ENCODE measurements around the gene MTRR.

The MTRR gene

GRCh38 chr5:7856855-7857254, 12.1 kb upstream of the MTRR start:
- in situ Hi-C loops (cut with HindIII; ENCODE audit: low sequenced_read_pairs): no loop called here

- in situ Hi-C loops (cut with HindIII; ENCODE audit: low sequenced_read_pairs): no loop called here
Observed at GRCh38 chr5:7857361-7857760, 11.6 kb upstream of the MTRR start.

- in situ Hi-C loops (cut with HindIII; ENCODE audit: low sequenced_read_pairs): no loop called here
Observed at GRCh38 chr5:7857926-7858632, 10.9 kb upstream of the MTRR start.

GRCh38 chr5:7866196-7866595, 2.8 kb upstream of the MTRR start:
- in situ Hi-C loops (cut with HindIII; ENCODE audit: low sequenced_read_pairs): no loop called here

- in situ Hi-C loops (cut with HindIII; ENCODE audit: low sequenced_read_pairs): no loop called here
Observed at GRCh38 chr5:7867260-7867659, 1.7 kb upstream of the MTRR start.

GRCh38 chr5:7868427-7868772, 548 bp upstream of the MTRR start:
- in situ Hi-C loops (cut with HindIII; ENCODE audit: low sequenced_read_pairs): no loop called here

GRCh38 chr5:7869474-7870136, 657 bp downstream of the MTRR start:
- in situ Hi-C loops (cut with HindIII; ENCODE audit: low sequenced_read_pairs): no loop called here

- in situ Hi-C loops (cut with HindIII; ENCODE audit: low sequenced_read_pairs): no loop called here
Observed at GRCh38 chr5:7871653-7872052, 2.7 kb downstream of the MTRR start.

GRCh38 chr5:7872517-7873130, 3.7 kb downstream of the MTRR start:
- in situ Hi-C loops (cut with HindIII; ENCODE audit: low sequenced_read_pairs): no loop called here

- in situ Hi-C loops (cut with HindIII; ENCODE audit: low sequenced_read_pairs): no loop called here
Observed at GRCh38 chr5:7873216-7873615, 4.3 kb downstream of the MTRR start.

- in situ Hi-C loops (cut with HindIII; ENCODE audit: low sequenced_read_pairs): no loop called here
Observed at GRCh38 chr5:7874639-7875038, 5.7 kb downstream of the MTRR start.

- in situ Hi-C loops (cut with HindIII; ENCODE audit: low sequenced_read_pairs): no loop called here
Observed at GRCh38 chr5:7875151-7875550, 6.2 kb downstream of the MTRR start.

- in situ Hi-C loops (cut with HindIII; ENCODE audit: low sequenced_read_pairs): no loop called here
Observed at GRCh38 chr5:7876867-7877266, 7.9 kb downstream of the MTRR start.

- in situ Hi-C loops (cut with HindIII; ENCODE audit: low sequenced_read_pairs): no loop called here
Observed at GRCh38 chr5:7877851-7878250, 8.9 kb downstream of the MTRR start.

GRCh38 chr5:7878381-7878873, 9.5 kb downstream of the MTRR start:
- in situ Hi-C loops (cut with HindIII; ENCODE audit: low sequenced_read_pairs): no loop called here

- in situ Hi-C loops (cut with HindIII; ENCODE audit: low sequenced_read_pairs): no loop called here
Observed at GRCh38 chr5:7881091-7881490, 12.1 kb downstream of the MTRR start.

GRCh38 chr5:7881816-7882215, 12.9 kb downstream of the MTRR start:
- in situ Hi-C loops (cut with HindIII; ENCODE audit: low sequenced_read_pairs): no loop called here

GRCh38 chr5:7882926-7883325, 14.0 kb downstream of the MTRR start:
- in situ Hi-C loops (cut with HindIII; ENCODE audit: low sequenced_read_pairs): no loop called here

- in situ Hi-C loops (cut with HindIII; ENCODE audit: low sequenced_read_pairs): no loop called here
Observed at GRCh38 chr5:7884491-7885267, 15.7 kb downstream of the MTRR start.

- in situ Hi-C loops (cut with HindIII; ENCODE audit: low sequenced_read_pairs): no loop called here
Observed at GRCh38 chr5:7886849-7887475, 18.0 kb downstream of the MTRR start.

GRCh38 chr5:7888901-7889300, 20.0 kb downstream of the MTRR start:
- in situ Hi-C loops (cut with HindIII; ENCODE audit: low sequenced_read_pairs): no loop called here
